ENCODE measurements around the gene MYH14.
"Not testable (repeated sequence)": the region's sequence is repeated elsewhere in the genome, so short reads cannot be mapped to it uniquely, and the experiment has no call there.

DNA sequence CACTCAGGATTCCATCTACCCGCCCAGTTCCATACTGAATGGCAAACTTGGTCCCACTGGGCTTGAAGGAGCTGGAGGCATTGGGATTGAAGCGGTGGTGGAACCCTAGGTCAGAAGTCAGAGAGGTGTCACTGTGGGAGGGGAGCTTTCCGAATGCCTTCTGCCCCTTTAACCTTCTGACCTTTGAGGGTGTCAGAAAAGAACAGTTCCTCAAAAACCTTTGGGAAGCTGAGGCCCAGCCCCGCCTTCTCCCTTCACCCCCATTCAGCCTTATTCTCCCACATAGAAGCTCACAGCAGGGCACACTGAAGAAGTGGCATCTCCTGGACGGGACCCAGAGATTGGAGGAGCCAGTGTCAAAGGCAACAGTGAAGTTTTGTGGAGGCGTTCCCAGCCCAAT lies 133.6 kb downstream of the MYH14 start:
- TF ChIP-seq, protein P1, sequence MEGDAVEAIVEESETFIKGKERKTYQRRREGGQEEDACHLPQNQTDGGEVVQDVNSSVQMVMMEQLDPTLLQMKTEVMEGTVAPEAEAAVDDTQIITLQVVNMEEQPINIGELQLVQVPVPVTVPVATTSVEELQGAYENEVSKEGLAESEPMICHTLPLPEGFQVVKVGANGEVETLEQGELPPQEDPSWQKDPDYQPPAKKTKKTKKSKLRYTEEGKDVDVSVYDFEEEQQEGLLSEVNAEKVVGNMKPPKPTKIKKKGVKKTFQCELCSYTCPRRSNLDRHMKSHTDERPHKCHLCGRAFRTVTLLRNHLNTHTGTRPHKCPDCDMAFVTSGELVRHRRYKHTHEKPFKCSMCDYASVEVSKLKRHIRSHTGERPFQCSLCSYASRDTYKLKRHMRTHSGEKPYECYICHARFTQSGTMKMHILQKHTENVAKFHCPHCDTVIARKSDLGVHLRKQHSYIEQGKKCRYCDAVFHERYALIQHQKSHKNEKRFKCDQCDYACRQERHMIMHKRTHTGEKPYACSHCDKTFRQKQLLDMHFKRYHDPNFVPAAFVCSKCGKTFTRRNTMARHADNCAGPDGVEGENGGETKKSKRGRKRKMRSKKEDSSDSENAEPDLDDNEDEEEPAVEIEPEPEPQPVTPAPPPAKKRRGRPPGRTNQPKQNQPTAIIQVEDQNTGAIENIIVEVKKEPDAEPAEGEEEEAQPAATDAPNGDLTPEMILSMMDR (conservative IDR thresholded peaks at IDR 0.05; ENCODE audit: low read length): not testable (repeated sequence)
- not testable (repeated sequence) for TF ChIP-seq EZH2phosphoT487 (IDR thresholded peaks at IDR 0.05; ENCODE audit: borderline replicate concordance, low read depth, low read length)
